NK-92 treated with Interleukin-12 subunit alpha and Interleukin-12 subunit beta, amount 100 ng/mL, for 24 hours (cell line): ENCODE measurements around the gene FRZB.

ENCODE experiments used
- DNase-seq: peaks from one replicate; lab custom pipeline; 2025; lab: John Stamatoyannopoulos, UW

The FRZB gene

DNA sequence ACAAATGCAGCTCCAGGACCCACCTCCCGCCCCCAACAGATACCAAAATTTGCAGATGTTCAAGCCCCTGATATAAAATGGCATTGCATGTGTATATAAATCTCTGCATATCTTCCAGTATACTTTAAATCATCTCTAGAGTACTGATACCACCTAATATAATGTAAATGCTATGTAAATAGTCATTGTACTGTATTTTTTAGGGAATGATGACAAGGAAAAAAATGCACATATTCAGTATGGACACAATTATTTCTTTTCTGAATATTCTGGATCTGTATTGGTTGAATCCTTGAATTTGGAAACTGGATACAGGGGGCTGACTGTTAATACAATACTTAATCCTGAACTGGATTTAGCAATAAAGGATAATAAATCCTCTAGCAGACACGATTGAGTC lies 67.7 kb downstream of the FRZB start:
- no peak for DNase-seq

GRCh38 chr2:182792441-182792840 lies 74.0 kb downstream of the FRZB start:
- no peak for DNase-seq

- DNase-seq, result no peak
Measured at GRCh38 chr2:182784777-182785176, 81.7 kb downstream of the FRZB start.

- DNase-seq, result no peak
Measured at GRCh38 chr2:182784058-182784706, 82.3 kb downstream of the FRZB start.
